Measurements from ENCODE around the gene ANAPC10.

ANAPC10 gene

DNA sequence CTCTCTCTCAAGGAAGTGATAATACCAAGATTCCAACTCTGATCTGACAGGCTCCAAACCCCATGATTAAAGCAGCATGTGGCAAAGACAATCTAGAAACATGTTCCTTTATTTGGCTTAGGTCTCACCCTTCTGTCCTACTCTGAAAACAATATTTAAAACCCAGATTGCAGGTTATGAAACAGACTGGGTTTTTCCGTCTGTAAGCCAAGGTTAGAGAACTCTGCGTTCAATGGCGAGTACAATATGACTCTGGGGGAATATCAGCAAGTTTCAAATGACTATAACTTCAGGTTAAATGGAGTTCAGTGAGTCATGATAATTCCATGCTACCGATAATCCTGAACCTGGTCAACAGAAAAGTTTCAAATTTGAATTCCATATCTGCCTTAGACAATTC is 50.8 kb downstream of the ANAPC10 start:
- WGBS, 2 experiments, result 97 to 99% methylated on average over 4 of the region's 4 CpGs
- no peak overlapping the region for H3K4me3 ChIP-seq (ENCODE audit: insufficient read depth, low read depth, low read length)

DNA sequence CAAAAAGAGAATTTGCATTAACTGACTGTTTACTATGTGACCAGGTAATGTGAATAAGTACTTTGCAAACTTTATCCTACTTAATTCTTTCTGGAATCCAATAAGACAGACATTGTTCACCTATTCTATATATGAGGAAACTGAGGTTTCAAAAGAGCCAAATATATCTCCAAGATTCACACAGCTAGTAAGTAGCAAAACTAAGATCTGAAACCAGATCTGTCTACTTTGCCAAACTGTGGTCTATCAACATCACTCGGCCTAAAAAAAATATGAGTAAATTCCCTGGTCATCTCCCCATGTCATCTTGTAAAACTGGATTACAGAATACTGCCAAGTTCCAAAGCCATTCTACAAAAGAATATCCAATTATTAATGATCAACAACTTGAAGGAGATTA is 52.8 kb downstream of the ANAPC10 start:
- no peak overlapping the region for H3K4me3 ChIP-seq (ENCODE audit: insufficient read depth, low read depth, low read length)
- H3K4me1 ChIP-seq (ENCODE audit: control insufficient read depth, insufficient read depth, low read length), result no peaks in the 10 kb centered on the region
- H3K27ac ChIP-seq (ENCODE audit: insufficient read depth, low read depth, low read length, poor library complexity, severe bottlenecking), result no peak overlapping the region
- no peaks in the 10 kb centered on the region for H3K27me3 ChIP-seq (ENCODE audit: control insufficient read depth, insufficient read depth, low read length, poor library complexity, severe bottlenecking)
- H3K36me3 ChIP-seq (ENCODE audit: control insufficient read depth, insufficient read depth, low read length), result no peaks in the 10 kb centered on the region
- no peaks in the 10 kb centered on the region for H3K9me3 ChIP-seq (ENCODE audit: control insufficient read depth, low read length)
- WGBS, 2 experiments, result 84 to 89% methylated on average over 1 of the region's 1 CpG

More for the DNA sequence above, 50.8 kb downstream of the ANAPC10 start:
- Histone ChIP-seq H3K9me3 (ENCODE audit: control insufficient read depth, low read length) (no peaks in the 10 kb centered on the region), H3K36me3 (ENCODE audit: control insufficient read depth, insufficient read depth, low read length) (no peaks in the 10 kb centered on the region), H3K4me1 (ENCODE audit: control insufficient read depth, insufficient read depth, low read length) (no peaks in the 10 kb centered on the region), H3K27me3 (ENCODE audit: control insufficient read depth, insufficient read depth, low read length, poor library complexity, severe bottlenecking) (no peaks in the 10 kb centered on the region), H3K27ac (ENCODE audit: insufficient read depth, low read depth, low read length, poor library complexity, severe bottlenecking) (no peak overlapping the region)

- H3K36me3 ChIP-seq (ENCODE audit: control insufficient read depth, insufficient read depth, low read length), result no peaks in the 10 kb centered on the region
- 72 to 77% methylated on average over 3 of the region's 3 CpGs for WGBS, 2 experiments
- H3K4me3 ChIP-seq (ENCODE audit: insufficient read depth, low read depth, low read length), result no peak overlapping the region
- H3K4me1 ChIP-seq (ENCODE audit: control insufficient read depth, insufficient read depth, low read length), result no peaks in the 10 kb centered on the region
- H3K27me3 ChIP-seq (ENCODE audit: control insufficient read depth, insufficient read depth, low read length, poor library complexity, severe bottlenecking), result no peaks in the 10 kb centered on the region
- no peak overlapping the region for H3K27ac ChIP-seq (ENCODE audit: insufficient read depth, low read depth, low read length, poor library complexity, severe bottlenecking)
- no peaks in the 10 kb centered on the region for H3K9me3 ChIP-seq (ENCODE audit: control insufficient read depth, low read length)
Observed at GRCh38 chr4:145044341-145044740, 53.7 kb downstream of the ANAPC10 start.

DNA sequence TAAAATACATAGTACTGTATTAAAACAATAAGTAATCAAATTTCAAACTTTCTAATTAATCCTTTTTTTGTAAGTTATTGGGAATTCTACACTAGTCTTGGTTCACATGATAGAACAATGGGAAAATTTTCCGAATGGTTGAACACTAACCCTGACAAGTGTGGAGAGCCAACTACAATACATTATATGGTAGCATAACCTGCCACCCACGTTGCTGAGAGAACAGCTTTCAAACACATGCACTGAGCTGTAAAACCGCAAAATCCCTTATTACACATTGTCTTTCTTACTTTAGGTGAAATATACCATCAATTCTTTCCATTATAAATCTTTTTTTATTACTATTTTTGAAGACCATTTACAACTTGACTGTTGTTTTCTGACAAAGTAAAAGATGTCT is 54.7 kb downstream of the ANAPC10 start:
- Histone ChIP-seq H3K27ac (ENCODE audit: insufficient read depth, low read depth, low read length, poor library complexity, severe bottlenecking) (no peak overlapping the region), H3K4me3 (ENCODE audit: insufficient read depth, low read depth, low read length) (no peak overlapping the region), H3K4me1 (ENCODE audit: control insufficient read depth, insufficient read depth, low read length) (no peaks in the 10 kb centered on the region), H3K9me3 (ENCODE audit: control insufficient read depth, low read length) (no peaks in the 10 kb centered on the region), H3K36me3 (ENCODE audit: control insufficient read depth, insufficient read depth, low read length) (no peaks in the 10 kb centered on the region), H3K27me3 (ENCODE audit: control insufficient read depth, insufficient read depth, low read length, poor library complexity, severe bottlenecking) (no peaks in the 10 kb centered on the region)
- 79 to 81% methylated on average over 3 of the region's 3 CpGs for WGBS, 2 experiments

GRCh38 chr4:145042601-145043285 is 55.3 kb downstream of the ANAPC10 start:
- 92 to 100% methylated on average over 1 to 2 of the region's 3 CpGs for WGBS, 2 experiments
- no peaks in the 10 kb centered on the region for H3K27me3 ChIP-seq (ENCODE audit: control insufficient read depth, insufficient read depth, low read length, poor library complexity, severe bottlenecking)
- H3K27ac ChIP-seq (ENCODE audit: insufficient read depth, low read depth, low read length, poor library complexity, severe bottlenecking), result no peak overlapping the region
- H3K4me1 ChIP-seq (ENCODE audit: control insufficient read depth, insufficient read depth, low read length), result no peaks in the 10 kb centered on the region
- H3K4me3 ChIP-seq (ENCODE audit: insufficient read depth, low read depth, low read length), result no peak overlapping the region
- H3K36me3 ChIP-seq (ENCODE audit: control insufficient read depth, insufficient read depth, low read length), result no peaks in the 10 kb centered on the region
- no peaks in the 10 kb centered on the region for H3K9me3 ChIP-seq (ENCODE audit: control insufficient read depth, low read length)

DNA sequence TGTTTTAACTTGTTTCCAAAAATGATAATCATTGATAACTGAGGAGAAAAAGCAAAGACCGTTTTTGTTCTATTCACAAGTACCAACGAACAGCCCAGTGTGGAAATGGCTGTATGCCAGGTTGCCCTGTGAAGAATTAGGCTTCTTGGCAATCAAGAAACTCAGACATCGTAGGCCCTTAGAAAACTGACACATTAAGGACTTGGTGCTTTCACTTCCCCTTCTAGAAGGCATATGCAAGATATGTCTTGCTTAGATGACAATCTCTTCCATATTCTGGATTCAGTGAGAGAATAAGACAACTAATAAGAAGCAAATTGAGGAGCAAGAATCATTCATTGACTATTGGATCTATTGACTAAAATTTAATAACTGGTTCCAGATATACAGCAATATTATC is 56.6 kb downstream of the ANAPC10 start:
- 94 to 99% methylated on average over 3 of the region's 3 CpGs for WGBS, 2 experiments
- no peak overlapping the region for H3K27ac ChIP-seq (ENCODE audit: insufficient read depth, low read depth, low read length, poor library complexity, severe bottlenecking)
- no peaks in the 10 kb centered on the region for H3K4me1 ChIP-seq (ENCODE audit: control insufficient read depth, insufficient read depth, low read length)
- H3K4me3 ChIP-seq (ENCODE audit: insufficient read depth, low read depth, low read length), result no peak overlapping the region
- no peaks in the 10 kb centered on the region for H3K9me3 ChIP-seq (ENCODE audit: control insufficient read depth, low read length)
- H3K36me3 ChIP-seq (ENCODE audit: control insufficient read depth, insufficient read depth, low read length), result no peaks in the 10 kb centered on the region
- H3K27me3 ChIP-seq (ENCODE audit: control insufficient read depth, insufficient read depth, low read length, poor library complexity, severe bottlenecking), result no peaks in the 10 kb centered on the region

GRCh38 chr4:145035494-145036136 is 62.4 kb downstream of the ANAPC10 start:
- Histone ChIP-seq H3K4me1 (ENCODE audit: control insufficient read depth, insufficient read depth, low read length) (no peaks in the 10 kb centered on the region), H3K27me3 (ENCODE audit: control insufficient read depth, insufficient read depth, low read length, poor library complexity, severe bottlenecking) (no peaks in the 10 kb centered on the region), H3K27ac (ENCODE audit: insufficient read depth, low read depth, low read length, poor library complexity, severe bottlenecking) (no peak overlapping the region), H3K9me3 (ENCODE audit: control insufficient read depth, low read length) (no peaks in the 10 kb centered on the region), H3K36me3 (ENCODE audit: control insufficient read depth, insufficient read depth, low read length) (peaks cover 7% of the 10 kb centered on the region), H3K4me3 (ENCODE audit: insufficient read depth, low read depth, low read length) (no peak overlapping the region)
- WGBS, 2 experiments, result 93 to 98% methylated on average over 1 to 2 of the region's 2 CpGs

- Histone ChIP-seq H3K4me1 (ENCODE audit: control insufficient read depth, insufficient read depth, low read length) (no peaks in the 10 kb centered on the region), H3K27me3 (ENCODE audit: control insufficient read depth, insufficient read depth, low read length, poor library complexity, severe bottlenecking) (no peaks in the 10 kb centered on the region), H3K27ac (ENCODE audit: insufficient read depth, low read depth, low read length, poor library complexity, severe bottlenecking) (no peak overlapping the region), H3K4me3 (ENCODE audit: insufficient read depth, low read depth, low read length) (no peak overlapping the region), H3K36me3 (ENCODE audit: control insufficient read depth, insufficient read depth, low read length) (peaks cover 7% of the 10 kb centered on the region), H3K9me3 (ENCODE audit: control insufficient read depth, low read length) (no peaks in the 10 kb centered on the region)
- 93 to 96% methylated on average over 6 of the region's 6 CpGs for WGBS, 2 experiments
Observed at GRCh38 chr4:145034727-145035211, 63.2 kb downstream of the ANAPC10 start.

DNA sequence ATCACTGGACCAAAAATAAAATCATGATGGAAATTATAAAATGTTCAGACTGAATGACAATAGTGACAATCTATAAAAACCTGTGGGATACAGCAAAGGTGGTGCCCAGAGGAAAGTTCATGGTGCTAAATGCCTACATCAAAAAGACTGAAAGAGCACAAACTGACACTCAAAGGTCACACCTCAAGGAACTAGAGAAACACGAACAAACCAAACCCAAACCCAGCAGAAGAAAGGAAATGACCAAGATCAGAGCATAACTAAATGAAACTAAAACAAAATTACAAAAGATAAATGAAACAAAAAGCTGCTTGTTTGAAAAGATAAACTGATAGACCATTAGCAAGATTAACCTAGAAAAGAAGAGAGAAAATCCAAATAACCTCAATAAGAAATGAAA is 78.7 kb downstream of the ANAPC10 start:
- H3K27me3 ChIP-seq (ENCODE audit: control insufficient read depth, insufficient read depth, low read length, poor library complexity, severe bottlenecking), result no peaks in the 10 kb centered on the region
- H3K4me3 ChIP-seq (ENCODE audit: insufficient read depth, low read depth, low read length), result no peak overlapping the region
- H3K4me1 ChIP-seq (ENCODE audit: control insufficient read depth, insufficient read depth, low read length), result no peaks in the 10 kb centered on the region
- WGBS, 2 experiments, result 100% methylated on average over 1 of the region's 1 CpG; no CpG with 5 or more reads in 1 of the 2 experiments
- H3K9me3 ChIP-seq (ENCODE audit: control insufficient read depth, low read length), result peaks cover 2% of the 10 kb centered on the region
- no peak overlapping the region for H3K27ac ChIP-seq (ENCODE audit: insufficient read depth, low read depth, low read length, poor library complexity, severe bottlenecking)
- no peaks in the 10 kb centered on the region for H3K36me3 ChIP-seq (ENCODE audit: control insufficient read depth, insufficient read depth, low read length)

DNA sequence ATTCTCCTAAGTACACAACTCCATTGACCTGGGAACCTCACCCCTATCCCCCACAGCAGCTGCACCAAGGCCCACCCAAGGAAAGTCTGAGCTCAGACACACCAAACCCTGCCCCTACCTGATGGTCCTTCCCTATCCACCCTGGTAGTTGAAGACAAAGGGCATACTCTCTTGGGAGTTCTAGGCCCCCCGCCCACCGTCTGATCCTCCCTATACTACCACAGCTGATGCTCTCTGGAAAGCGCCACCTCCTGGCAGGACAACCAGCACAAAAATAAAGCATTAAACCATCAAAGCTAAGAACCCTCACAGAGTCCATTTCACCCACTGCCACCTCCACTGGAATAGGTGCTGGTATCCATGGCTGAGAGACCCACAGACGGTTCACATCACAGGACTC is 83.6 kb downstream of the ANAPC10 start:
- Histone ChIP-seq H3K9me3 (ENCODE audit: control insufficient read depth, low read length) (no peaks in the 10 kb centered on the region), H3K27ac (ENCODE audit: insufficient read depth, low read depth, low read length, poor library complexity, severe bottlenecking) (no peak overlapping the region), H3K4me1 (ENCODE audit: control insufficient read depth, insufficient read depth, low read length) (no peaks in the 10 kb centered on the region), H3K4me3 (ENCODE audit: insufficient read depth, low read depth, low read length) (no peak overlapping the region), H3K36me3 (ENCODE audit: control insufficient read depth, insufficient read depth, low read length) (no peaks in the 10 kb centered on the region), H3K27me3 (ENCODE audit: control insufficient read depth, insufficient read depth, low read length, poor library complexity, severe bottlenecking) (no peaks in the 10 kb centered on the region)
- 91 to 92% methylated on average over 4 of the region's 4 CpGs for WGBS, 2 experiments
